Measurements from ENCODE around the gene TTLL11.

TTLL11 gene

DNA sequence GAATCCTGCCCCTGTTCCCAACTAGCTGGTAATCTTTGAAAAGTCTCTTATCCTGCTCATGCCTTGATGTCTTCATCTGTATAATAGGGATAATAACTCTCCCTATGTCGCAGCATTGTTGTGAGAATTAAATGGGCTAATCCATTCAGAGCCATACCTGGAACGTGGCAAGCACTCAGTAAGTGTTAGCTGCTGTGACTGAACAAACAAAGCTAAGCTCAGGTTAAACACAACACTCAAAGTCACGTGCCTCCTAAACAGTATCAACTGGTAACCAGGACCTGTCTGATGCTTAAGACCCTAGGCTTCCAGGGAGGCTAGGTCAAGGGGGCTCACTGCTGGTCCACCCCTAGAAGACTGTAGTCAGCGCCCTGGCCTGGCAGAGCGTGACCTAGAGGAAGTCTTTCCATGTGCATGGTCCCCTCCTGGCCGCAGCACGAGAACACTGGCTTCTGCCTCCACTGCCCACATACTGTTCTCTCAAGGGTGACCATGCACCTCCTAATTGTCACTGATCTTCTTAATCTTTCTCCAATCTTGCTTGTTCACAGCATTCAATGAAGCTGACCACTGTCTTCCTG, 211.1 kb downstream of the TTLL11 start:
- DNase-seq (ENCODE audit: low read depth): no peak

DNA sequence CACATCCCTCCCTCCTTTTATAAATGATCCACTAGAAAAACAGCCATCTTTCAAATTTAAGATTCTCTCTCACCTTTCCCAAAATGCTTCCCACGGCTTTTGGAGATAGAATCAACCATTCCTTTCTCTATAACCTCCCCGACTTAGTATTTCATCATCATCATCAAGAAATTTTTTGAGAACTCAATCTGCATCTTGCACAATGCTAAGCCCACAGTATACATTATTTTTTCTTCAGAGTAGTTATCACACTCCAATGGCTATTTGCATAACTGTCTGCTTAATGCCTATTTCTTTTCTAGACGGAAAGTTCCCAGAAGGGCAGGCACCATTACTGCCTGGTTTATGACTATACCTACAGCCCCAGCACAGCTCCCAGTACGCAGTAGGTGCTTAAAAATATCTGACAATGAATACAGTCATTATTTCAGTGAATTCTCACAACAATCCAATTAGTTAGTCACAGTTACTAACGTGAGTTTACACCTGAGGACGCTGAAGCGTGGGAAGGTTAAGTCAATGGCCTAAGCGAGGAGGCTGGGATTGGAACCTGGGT, 212.7 kb downstream of the TTLL11 start:
- no peak for DNase-seq (ENCODE audit: low read depth)

DNA sequence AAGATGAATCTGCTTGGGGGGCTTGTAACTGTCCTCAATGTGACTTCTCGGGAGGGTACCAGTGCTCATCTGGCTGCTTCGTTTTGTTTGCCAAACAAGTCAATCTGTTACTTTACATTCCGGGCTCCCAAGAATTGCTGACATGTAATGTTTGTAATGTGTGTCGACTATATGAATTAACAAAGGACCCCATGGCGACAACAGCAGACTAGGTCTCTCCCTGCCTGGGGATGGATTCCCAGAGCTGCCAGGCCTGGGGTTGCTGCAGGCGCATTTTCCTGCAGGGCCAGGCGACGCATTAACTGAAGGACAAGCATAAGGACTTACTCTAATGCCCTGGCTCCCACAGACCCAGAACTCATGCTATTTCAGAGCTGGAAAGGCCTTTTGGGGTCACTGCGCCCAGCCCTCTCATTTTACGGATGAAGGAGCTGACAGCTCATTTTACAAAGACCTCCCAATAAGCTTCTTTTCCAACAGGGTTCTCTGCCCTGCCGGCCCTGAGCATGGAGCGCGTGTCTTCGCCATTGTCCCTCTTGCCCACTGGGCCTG, 214.8 kb downstream of the TTLL11 start:
- no peak for DNase-seq (ENCODE audit: low read depth)

DNA sequence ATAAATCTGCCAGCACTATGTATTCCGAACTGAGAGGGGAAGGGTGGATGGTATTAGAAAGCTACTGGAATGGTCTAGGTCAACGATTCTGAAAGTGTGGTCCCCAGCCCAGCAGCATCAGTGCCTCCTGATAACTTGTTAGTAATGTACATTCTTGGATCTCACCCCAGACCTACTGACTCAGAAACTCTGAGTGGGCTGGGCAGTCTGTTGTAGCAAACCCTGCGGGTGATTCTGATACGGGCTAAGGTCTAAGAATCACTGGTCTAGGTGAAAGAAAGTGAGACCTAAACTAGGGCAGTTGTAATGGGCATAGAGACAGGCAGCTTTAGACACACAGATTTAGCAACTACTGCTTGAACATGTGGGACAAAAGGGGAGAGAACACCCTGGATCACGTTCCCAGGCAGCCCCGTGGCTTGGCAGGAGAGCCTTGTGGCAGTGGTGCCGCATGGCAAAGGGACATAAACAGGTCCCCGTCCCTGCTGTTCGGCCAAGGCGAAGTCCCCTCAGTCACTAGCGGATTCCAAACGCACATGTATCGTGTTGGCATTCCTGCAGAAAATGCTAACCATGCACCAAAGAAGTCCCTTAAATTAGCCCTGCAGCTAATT, 216.3 kb downstream of the TTLL11 start:
- no peak for DNase-seq (ENCODE audit: low read depth)

DNA sequence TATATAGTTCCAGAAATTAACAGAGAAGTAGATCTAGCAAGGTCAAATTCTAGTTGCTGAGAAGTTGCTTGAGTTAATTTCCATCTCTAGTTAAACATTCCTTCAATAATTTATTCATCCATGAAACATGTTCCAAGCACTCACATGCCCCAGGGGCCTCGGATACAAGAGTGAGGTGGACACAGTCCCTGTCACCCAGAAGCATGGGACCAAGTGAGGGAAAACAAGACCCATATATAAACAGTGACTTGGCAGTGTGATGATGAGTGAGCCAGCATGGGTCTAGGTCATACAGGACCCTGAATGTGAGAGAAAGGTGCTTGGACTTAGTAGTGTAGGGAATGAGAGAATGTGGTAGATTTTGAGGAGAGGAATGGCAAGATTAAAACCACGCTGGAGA, 216.9 kb downstream of the TTLL11 start:
- no peak for DNase-seq (ENCODE audit: low read depth)

DNA sequence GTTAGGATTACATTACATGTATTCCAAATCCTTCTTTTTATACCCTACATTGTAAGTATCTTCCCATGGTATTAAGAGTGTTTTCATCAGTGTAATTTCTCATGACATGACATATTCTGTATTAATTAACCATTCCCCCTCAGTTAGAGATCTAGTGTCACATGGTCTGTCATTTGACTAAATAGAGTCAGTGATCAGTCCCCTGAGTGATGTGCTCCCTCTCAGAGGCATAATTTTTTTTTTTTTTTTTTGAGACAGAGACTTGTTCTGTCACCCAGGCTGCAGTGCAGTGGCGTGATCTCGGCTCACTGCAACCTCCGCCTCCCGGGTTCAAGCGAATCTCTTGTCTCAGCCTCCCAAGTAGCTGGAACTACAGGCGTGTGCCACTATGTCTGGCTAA, 218.6 kb downstream of the TTLL11 start:
- DNase-seq (ENCODE audit: low read depth): no peak

DNA sequence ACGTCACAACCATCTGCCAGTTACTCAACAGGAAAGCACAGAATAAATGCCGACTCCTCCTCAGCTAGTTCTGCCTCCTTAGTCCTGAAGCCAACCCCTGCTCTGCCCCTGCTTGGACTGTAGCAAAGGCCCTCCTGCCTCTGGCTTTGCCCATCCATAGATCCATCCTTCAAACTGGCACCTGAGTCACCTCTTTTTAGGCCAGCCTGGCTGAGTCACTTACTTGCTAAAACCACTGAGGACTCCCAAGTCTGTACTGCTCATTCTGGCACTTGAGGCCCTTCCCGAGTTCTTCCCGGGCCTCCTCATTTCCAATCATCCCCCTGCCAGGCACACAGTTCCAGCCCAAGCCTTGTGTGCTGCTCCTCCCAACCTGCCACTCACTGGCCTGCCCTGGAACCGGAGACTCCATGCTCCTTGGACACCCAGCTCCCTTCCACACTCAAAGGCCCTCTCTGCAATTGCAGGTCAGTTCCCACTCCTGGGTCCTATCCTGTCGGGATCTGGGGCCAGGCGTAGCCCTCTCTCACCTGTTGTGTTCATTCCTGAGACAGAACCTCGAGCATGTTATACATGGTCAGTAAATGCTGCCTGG, 221.6 kb downstream of the TTLL11 start:
- no peak for DNase-seq (ENCODE audit: low read depth)

DNA sequence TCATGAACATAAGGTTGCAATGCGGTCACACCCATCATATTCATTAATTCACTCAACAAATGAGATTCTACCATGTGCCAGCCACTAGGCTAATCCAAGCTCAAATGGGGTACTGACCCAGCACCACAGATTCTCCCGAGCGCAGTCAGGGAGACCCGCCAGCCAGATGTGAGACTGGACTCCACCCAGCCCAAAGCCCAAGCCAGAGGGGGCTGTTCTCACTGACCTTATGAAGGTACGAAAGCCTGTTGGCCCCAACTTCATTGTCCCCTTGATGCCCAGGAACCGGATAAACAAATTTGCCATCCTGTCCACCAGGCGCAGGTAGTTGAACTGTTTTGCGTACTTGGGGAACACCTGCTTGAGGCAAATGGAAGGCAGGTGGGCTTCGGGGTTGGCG, 222.8 kb downstream of the TTLL11 start:
- no peak for DNase-seq (ENCODE audit: low read depth)

DNA sequence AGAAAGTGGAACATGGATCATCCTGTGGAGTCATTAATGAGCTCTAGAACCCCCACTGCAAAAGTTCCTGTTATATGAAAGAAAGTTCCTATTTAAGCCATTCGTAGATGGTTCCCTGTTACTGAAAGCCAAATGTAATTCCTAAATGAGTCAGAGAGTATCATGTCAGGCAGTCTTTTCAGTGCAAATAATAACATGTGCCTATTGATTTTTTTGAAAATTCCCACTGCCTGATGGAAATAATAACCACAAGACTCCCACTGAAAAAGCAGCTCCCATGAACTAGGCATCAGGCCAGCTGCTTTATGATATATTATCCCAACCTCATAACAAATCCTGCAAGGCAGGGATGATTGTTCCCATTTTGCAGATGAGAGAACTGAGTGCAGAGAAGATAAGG, 224.5 kb downstream of the TTLL11 start:
- DNase-seq (ENCODE audit: low read depth): no peak

DNA sequence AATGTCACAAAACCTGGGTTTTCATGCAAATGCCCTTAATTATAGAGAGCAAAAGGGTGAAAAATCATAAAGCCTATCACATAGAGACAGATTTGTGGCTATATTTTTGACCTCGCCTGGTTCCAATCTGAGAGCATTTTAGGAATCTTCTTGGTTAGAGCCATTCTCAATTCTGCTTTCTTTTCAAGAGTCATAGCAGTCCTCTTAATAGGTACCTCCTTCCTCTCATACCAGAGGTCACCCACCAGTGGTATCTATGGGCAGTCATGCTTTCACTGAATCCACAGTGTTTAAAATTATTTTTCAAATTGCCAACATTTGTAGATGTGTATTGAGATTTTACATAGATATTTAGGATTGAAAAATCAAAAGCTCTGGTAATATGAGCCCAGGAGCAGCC, 226.2 kb downstream of the TTLL11 start:
- no peak for DNase-seq (ENCODE audit: low read depth)

DNA sequence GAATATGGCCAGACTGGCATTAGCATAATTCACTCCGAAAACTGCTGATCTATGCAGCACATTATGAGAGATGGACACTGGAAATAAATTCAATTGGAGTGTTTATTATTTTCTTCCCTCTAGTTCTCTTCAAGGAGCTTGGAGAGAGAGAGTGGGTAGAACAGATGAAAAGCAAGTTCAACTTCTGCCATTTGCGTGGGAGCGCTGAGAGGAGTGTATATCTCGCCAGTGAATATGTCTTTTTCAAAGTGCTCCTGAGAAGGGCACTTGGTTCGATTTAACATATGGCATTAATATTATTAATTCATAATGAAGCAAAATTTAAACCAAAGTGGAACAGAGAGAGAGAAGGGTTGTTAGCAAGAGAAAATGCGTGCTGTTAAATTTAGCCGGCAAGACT, 227.2 kb downstream of the TTLL11 start:
- no peak for DNase-seq (ENCODE audit: low read depth)

DNA sequence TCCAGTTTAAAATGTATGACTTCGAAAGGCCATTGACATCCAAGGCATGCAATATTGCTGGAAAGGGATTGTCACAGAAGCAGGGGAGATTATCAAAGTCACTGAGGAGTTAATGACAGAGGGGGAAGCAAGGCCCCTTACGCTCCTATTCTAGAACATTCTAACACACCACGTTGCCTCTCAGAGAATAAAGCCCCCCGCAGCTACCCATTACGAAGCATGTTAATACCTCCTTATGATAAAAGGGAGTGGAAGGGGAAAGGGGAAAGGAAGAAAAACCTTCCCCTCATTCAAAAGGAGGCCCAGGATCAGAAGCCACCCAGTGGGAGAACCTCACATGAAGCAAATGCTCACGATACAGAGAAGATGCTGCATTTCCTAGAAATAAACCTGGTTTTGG, 228.0 kb downstream of the TTLL11 start:
- no peak for DNase-seq (ENCODE audit: low read depth)

DNA sequence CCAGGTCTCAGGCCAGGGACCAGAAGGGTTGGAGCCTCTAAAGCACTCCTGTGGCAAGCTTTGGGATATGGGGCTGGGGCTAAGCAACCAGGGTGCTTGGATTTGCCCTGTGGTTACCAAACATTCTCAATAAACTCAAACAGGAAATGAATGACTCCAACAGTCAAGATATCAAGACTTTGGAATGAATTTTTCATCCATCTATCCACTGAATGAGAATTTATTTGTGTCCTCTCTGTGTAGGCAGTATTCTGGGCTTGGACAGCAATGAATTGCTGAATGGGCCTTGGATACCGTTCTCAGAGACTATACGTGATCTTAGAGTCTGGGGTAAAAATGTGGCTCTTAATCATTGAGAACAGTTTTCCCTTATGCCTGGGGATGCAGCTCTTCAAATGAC, 229.2 kb downstream of the TTLL11 start:
- no peak for DNase-seq (ENCODE audit: low read depth)

DNA sequence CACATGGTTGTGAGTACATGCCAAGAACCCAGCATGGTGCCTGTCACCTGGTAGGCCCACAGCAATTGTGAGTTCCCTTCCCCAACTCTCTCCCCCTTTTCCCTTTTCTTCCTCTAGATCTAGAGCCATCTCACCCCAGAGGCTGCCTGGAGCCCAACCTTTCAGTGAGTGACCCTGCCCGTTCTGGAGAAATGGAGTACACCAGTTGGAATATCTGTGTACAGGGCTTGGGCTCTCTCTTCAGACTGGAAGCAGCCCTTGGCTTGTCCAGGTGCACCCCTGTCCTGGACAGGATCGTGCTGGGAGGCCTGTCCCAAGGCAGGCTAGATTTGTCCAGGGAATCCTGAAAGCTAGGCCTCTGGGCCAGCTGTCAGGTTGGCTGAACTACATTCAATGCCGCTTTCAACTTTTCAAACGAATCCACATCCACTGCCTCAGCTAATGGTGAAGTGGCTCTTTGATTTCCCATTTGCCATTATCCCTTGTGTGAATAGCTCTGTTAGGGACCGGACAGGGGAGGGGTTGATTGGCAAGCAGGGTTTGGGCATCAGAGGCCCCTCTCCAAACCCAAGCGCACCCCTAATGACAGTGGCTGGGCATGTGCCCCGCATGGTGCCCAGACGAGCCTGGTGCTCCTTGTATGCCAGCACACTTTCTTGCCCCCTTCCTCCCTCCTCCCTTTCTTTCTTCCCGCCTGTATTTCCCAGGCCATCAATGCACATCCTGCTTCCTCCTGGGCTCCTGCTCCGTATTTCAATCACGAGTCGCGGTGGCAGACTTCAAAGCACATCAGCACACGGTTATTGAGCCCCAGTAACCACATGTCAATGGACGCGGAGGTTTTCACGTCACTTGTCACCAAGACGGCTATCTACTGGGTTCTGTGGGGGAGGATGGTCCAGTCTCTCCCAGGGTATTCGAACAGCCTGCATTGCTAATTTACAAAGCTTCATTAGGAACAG, 230.5 kb downstream of the TTLL11 start:
- no peak for DNase-seq (ENCODE audit: low read depth)

DNA sequence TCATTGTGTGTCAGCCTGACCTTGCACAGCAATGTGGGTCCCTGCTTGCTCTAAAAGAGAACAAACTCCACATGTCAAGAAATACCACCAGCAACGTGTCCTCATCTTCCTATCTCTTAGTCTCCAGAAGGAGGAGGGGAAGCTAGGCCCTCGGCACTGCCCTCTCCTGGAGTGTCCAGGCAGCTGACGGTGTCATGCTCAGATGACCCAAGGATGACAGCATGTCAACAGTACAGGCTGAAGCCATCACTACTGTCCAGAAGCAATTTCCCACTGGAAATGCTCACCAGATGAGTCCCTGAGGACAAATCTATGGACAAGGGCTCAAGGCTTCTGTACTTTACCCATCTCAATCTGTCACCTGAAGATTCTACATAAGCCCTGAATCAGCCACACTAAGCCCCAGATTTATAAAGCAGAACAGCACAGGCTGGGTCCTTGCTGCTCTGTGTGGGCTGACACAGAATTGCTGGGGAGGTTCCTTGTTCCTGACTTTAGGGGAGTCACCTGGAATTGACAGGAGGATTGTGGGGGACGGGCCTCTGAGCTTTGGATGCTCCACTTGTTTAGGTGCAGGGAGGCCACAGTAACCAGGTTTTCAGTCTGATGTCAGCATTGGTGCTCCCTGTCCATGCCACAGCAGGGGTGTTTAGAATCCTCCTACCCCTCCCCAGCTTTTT, 231.5 kb downstream of the TTLL11 start:
- DNase-seq (ENCODE audit: low read depth): no peak

DNA sequence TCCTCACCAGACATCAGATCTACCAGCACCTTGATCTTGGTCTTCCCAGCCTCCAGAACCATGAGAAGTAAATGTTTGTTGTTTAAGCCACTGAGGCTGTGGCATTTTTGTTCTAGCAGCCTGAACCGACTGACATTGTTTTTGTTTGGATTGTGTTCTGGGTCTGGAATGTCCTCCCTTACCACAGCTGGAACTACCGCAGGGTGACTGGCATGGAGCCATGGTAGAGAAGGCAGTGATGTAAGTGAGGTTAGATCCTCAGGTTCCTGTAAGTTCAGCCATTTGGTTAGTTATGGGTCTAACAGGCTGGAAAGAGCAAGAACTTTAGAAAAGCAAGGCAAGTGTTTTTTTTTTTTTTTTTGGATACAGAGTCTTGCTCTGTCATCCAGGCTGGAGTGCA, 232.4 kb downstream of the TTLL11 start:
- DNase-seq (ENCODE audit: low read depth): no peak

DNA sequence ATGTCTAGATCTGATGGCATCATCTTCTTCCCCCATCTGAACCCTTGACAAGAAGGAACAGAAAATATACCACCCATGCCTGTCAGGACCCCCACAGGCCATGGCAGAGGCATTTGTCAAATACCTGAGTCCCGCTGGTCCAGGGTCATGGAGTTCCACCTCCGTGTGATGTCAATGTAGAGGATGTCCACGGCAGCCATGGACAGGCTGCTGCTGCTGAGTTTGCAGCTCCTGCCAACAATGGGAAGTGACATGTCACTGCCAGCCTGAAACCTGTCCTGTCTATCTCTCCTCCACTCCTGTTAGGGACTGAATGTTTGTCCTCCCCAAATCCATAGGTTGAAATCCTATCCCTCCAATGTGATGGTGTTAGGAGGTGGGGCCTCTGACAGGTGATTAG, 232.9 kb downstream of the TTLL11 start:
- DNase-seq (ENCODE audit: low read depth): no peak

DNA sequence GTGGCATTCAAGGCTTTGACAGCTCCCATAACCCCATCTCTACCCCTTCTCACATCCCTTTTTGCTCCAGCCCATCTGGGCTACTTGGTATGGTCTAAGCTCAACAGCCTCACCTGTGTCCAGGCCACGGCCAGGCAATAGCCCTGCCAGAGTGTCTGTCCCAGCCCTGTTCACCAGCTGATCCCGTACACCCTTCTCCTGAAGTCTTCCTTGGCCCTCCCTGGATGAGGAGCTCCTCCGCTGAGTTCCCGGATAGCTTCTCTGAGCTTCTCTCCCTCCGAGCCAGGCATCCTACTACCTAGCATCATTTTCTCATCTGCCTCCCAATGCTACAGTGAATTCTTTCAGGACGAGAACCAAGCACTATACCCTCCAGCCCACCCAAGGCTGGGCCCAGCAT, 233.5 kb downstream of the TTLL11 start:
- no peak for DNase-seq (ENCODE audit: low read depth)

DNA sequence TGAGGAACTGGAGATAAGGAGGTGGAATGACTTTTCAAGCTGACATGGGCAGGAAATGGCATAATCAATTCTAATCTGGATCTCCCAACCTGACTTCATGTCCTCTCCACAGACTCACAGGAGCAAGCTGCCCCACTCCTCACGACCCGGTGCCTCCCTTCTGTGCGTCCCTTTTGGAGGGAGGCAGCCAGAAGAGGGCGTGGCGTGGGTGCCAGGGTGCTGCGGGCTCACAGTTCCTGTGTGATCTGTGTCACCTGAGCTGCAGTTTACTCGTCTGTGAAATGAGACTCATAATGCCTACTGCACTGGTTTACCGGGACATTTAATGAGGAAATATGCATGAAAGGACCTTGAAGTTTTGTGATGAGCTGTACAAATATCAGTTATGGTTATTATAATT, 234.3 kb downstream of the TTLL11 start:
- DNase-seq (ENCODE audit: low read depth): no peak

DNA sequence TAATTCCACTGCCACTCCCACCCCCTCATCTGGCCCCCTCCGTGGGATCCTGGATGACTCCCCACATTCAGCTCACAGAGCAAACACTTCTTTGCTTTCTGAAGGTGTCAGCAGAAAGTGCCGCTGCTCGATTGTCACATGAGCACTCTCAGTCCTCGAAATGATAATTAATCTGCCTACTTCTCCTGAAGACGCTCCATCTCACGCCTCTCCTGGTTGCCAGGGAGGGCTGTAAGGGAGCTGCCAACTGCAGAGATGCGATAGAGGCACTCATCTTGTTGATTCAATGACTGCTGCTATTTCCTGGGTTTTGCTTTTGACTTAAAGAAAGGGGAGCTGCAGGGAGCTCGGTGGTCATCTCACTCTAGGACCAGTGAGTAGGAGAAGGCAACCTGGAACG, 235.2 kb downstream of the TTLL11 start:
- no peak for DNase-seq (ENCODE audit: low read depth)

DNA sequence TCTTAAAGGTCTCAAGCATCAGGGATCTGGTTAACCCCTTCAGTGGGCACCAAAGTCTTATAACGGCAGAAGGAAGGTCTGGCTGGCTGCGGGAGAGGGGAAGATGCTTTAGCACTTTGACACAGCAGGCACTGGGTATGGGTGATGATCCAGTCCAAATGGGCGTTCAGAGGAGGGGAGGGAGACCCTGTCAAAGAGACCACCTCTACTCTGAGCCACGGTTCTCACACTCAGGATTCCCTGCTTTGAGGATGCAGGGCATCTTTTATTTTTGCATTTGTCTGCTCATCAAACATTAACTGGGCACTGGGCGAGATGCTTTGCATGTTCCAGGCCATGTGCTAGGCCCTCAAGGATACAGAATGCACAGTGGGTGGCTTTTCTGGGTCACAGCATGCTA, 237.6 kb downstream of the TTLL11 start:
- no peak for DNase-seq (ENCODE audit: low read depth)

Measured in stimulated activated CD8-positive, alpha-beta memory T cell treated with anti-CD3 and anti-CD28 coated beads, Interleukin-4, amount 100 ng/mL, for 24 hours (primary cell).